ENCODE measurements around the gene DIRAS3. TPM values are rescaled to one million over a fixed set of nuclear protein-coding genes. Genes with fewer than 3 reads are reported as not detected.

Gene DIRAS3
- total RNA-seq, 1 experiment from 2014 or later: 5.2 TPM

GRCh38 chr1:68024635-68025338, 25.6 kb downstream of the DIRAS3 start:
- no peaks in the 10 kb centered on the region for H3K9me3 Mint-ChIP-seq (ENCODE audit: low read depth, unreplicated experiment)
- H3K27me3 Mint-ChIP-seq (ENCODE audit: unreplicated experiment): no peaks in the 10 kb centered on the region
- intact Hi-C loops (cut with micrococcal nuclease; ENCODE audit: unreplicated experiment): no loop called here
- no peak overlapping the region for H3K4me3 Mint-ChIP-seq (ENCODE audit: low read depth, unreplicated experiment)
- CTCF ChIA-PET: no interaction called here
- no peak for TF ChIP-seq CTCF (IDR thresholded peaks at IDR 0.05; ENCODE audit: unreplicated experiment)
- no peaks in the 10 kb centered on the region for H3K36me3 Mint-ChIP-seq (ENCODE audit: insufficient read depth, unreplicated experiment)
- BruUV-seq (replicated peaks): no TSS peak
- DNase-seq: no peak
- no peak overlapping the region for H3K27ac Mint-ChIP-seq (ENCODE audit: unreplicated experiment)
- no peaks in the 10 kb centered on the region for H3K4me1 Mint-ChIP-seq (ENCODE audit: low read depth, unreplicated experiment)

DNA sequence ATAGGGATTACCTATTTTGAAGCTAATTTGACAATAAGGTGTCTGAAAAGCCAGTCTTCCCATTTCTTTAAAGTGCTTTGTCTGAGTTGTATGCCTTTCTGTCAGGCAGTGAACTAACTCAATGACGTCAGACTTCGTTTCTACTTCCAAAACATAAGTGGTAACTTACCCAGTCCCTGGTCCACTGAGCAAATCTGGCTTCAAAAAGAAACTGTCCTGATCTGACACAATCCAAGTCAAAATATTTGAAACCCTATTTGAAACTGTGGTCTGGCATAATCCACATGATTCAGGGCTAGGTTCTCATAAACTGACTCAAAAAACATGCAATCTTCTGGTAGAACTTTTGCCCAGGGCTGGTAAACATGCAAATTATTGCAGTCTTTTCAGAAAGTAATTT, 34.0 kb downstream of the DIRAS3 start:
- BruUV-seq (replicated peaks): no TSS peak
- Mint-ChIP-seq H3K27ac (ENCODE audit: unreplicated experiment) (no peak overlapping the region), H3K4me3 (ENCODE audit: low read depth, unreplicated experiment) (no peak overlapping the region), H3K36me3 (ENCODE audit: insufficient read depth, unreplicated experiment) (no peaks in the 10 kb centered on the region), H3K4me1 (ENCODE audit: low read depth, unreplicated experiment) (no peaks in the 10 kb centered on the region), H3K9me3 (ENCODE audit: low read depth, unreplicated experiment) (no peaks in the 10 kb centered on the region), H3K27me3 (ENCODE audit: unreplicated experiment) (no peaks in the 10 kb centered on the region)
- CTCF ChIA-PET: no interaction called here
- intact Hi-C loops (cut with micrococcal nuclease; ENCODE audit: unreplicated experiment): no loop called here
- no peak for DNase-seq
- no peak for TF ChIP-seq CTCF (IDR thresholded peaks at IDR 0.05; ENCODE audit: unreplicated experiment)

- H3K36me3 Mint-ChIP-seq (ENCODE audit: insufficient read depth, unreplicated experiment): no peaks in the 10 kb centered on the region
- intact Hi-C loops (cut with micrococcal nuclease; ENCODE audit: unreplicated experiment): no loop called here
- no TSS peak for BruUV-seq (replicated peaks)
- H3K4me1 Mint-ChIP-seq (ENCODE audit: low read depth, unreplicated experiment): no peaks in the 10 kb centered on the region
- CTCF ChIA-PET: no interaction called here
- DNase-seq: no peak
- no peaks in the 10 kb centered on the region for H3K27me3 Mint-ChIP-seq (ENCODE audit: unreplicated experiment)
- no peak overlapping the region for H3K4me3 Mint-ChIP-seq (ENCODE audit: low read depth, unreplicated experiment)
- TF ChIP-seq CTCF (IDR thresholded peaks at IDR 0.05; ENCODE audit: unreplicated experiment): no peak
- H3K27ac Mint-ChIP-seq (ENCODE audit: unreplicated experiment): no peak overlapping the region
- H3K9me3 Mint-ChIP-seq (ENCODE audit: low read depth, unreplicated experiment): no peaks in the 10 kb centered on the region
Observed at GRCh38 chr1:68015971-68016370, 34.5 kb downstream of the DIRAS3 start.

GRCh38 chr1:68015369-68015768, 35.1 kb downstream of the DIRAS3 start:
- H3K27ac Mint-ChIP-seq (ENCODE audit: unreplicated experiment): no peak overlapping the region
- DNase-seq: no peak
- intact Hi-C loops (cut with micrococcal nuclease; ENCODE audit: unreplicated experiment): no loop called here
- no peaks in the 10 kb centered on the region for H3K27me3 Mint-ChIP-seq (ENCODE audit: unreplicated experiment)
- H3K4me3 Mint-ChIP-seq (ENCODE audit: low read depth, unreplicated experiment): no peak overlapping the region
- H3K36me3 Mint-ChIP-seq (ENCODE audit: insufficient read depth, unreplicated experiment): no peaks in the 10 kb centered on the region
- no peak for TF ChIP-seq CTCF (IDR thresholded peaks at IDR 0.05; ENCODE audit: unreplicated experiment)
- H3K4me1 Mint-ChIP-seq (ENCODE audit: low read depth, unreplicated experiment): no peaks in the 10 kb centered on the region
- H3K9me3 Mint-ChIP-seq (ENCODE audit: low read depth, unreplicated experiment): no peaks in the 10 kb centered on the region
- CTCF ChIA-PET: no interaction called here
- no TSS peak for BruUV-seq (replicated peaks)
